AG04449 (cell line): Measurements from ENCODE around the gene FUT2.

Experiments
- CTCF ChIA-PET: fragments of 350-600 bp; formaldehyde crosslinking; extraction: SDS; loops from one replicate; lab custom pipeline; 2021; ENCODE audit warnings: antibody characterized with exemption; lab: Yijun Ruan, JAX
- POLR2A ChIA-PET: fragments of 400-600, 350-600 bp; formaldehyde crosslinking; extraction: SDS; loops from one replicate; lab custom pipeline; 2020; ENCODE audit warnings: antibody characterized with exemption, inconsistent platforms; lab: Yijun Ruan, JAX
- DNase-seq: peaks from one replicate; pipeline ENCODE4 v3.0.0-alpha.2; 2010; ENCODE audit warnings: low read depth, low spot score
- H3K4me3 ChIP-seq: 2 replicates; pipeline ENCODE4 v1.5.1; 2011; ENCODE audit warnings: low read depth, mild to moderate bottlenecking, control low read depth, low read length
- TF ChIP-seq, protein P1 (sequence below): IDR thresholded peaks from one replicate; pipeline ENCODE4 v1.5.1; 2011; ENCODE audit warnings: mild to moderate bottlenecking, moderate library complexity, low read length, control low read depth, inconsistent platforms; ENCODE audit not compliant: insufficient read depth; ENCODE audit errors: missing control alignments

Gene FUT2

DNA sequence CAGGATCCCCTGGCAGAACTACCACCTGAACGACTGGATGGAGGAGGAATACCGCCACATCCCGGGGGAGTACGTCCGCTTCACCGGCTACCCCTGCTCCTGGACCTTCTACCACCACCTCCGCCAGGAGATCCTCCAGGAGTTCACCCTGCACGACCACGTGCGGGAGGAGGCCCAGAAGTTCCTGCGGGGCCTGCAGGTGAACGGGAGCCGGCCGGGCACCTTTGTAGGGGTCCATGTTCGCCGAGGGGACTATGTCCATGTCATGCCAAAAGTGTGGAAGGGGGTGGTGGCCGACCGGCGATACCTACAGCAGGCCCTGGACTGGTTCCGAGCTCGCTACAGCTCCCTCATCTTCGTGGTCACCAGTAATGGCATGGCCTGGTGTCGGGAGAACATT lies 7.5 kb downstream of the FUT2 start:
- TF ChIP-seq, protein P1, sequence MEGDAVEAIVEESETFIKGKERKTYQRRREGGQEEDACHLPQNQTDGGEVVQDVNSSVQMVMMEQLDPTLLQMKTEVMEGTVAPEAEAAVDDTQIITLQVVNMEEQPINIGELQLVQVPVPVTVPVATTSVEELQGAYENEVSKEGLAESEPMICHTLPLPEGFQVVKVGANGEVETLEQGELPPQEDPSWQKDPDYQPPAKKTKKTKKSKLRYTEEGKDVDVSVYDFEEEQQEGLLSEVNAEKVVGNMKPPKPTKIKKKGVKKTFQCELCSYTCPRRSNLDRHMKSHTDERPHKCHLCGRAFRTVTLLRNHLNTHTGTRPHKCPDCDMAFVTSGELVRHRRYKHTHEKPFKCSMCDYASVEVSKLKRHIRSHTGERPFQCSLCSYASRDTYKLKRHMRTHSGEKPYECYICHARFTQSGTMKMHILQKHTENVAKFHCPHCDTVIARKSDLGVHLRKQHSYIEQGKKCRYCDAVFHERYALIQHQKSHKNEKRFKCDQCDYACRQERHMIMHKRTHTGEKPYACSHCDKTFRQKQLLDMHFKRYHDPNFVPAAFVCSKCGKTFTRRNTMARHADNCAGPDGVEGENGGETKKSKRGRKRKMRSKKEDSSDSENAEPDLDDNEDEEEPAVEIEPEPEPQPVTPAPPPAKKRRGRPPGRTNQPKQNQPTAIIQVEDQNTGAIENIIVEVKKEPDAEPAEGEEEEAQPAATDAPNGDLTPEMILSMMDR = no peak
- no peak overlapping the region for H3K4me3 ChIP-seq
- ChIA-PET POLR2A (no interaction called here), CTCF (interaction anchor here (6.3 kb wide), 1 partner anchor 27 kb away, joined by 55 read pairs; no protein-coding TSS in a partner anchor)
- no peak for DNase-seq

DNA sequence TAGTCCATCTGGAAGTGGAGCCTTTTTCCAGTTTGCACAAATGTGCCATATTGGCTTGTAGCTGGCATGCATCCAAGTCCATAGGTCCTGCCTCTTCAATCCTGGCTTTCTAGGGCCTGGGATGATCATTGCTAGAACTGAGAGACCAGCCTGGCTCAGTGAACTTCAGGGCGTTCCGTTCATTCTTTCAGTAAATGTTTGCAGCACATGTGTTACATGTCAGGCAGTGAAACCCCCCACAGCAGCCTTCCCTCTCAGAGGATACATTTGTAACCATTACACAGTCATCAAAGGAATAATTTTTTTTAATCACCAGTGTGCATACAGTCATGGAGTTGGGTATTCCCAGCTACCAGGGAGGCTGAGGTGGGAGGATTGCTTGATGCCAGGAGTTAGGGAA lies 9.7 kb downstream of the FUT2 start:
- CTCF ChIA-PET = interaction anchor here (0.9 to 1.5 kb wide), 2 partner anchors 30 to 131 kb away, joined by 3 to 5 read pairs; partner anchors contain the start of gene HSD17B14

DNA sequence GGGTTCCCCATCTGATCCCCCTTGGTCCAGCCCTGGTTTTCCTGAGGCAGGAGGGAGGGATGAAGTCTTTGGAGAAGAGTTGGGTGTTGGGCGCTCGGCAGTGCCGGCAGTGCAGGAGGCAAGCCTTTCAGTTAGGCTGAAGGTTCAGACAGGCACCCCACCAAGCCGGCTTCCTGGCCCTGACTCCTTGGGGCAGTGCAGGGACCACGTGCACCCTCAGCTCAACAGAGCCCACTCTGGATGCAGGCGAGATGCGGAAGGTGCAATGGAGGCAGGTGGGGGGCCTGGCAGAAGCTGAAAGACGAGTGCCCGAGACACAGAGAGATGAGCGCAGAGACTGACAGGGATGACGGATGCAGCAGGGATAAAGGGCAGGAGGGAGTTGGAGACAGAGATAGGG lies 12.7 kb downstream of the FUT2 start:
- ChIA-PET POLR2A (no interaction called here), CTCF (no interaction called here)

More for the DNA sequence above, 9.7 kb downstream of the FUT2 start:
- DNase-seq = no peak
- POLR2A ChIA-PET = no interaction called here
- no peak overlapping the region for H3K4me3 ChIP-seq
- TF ChIP-seq, protein P1 = no peak

DNA sequence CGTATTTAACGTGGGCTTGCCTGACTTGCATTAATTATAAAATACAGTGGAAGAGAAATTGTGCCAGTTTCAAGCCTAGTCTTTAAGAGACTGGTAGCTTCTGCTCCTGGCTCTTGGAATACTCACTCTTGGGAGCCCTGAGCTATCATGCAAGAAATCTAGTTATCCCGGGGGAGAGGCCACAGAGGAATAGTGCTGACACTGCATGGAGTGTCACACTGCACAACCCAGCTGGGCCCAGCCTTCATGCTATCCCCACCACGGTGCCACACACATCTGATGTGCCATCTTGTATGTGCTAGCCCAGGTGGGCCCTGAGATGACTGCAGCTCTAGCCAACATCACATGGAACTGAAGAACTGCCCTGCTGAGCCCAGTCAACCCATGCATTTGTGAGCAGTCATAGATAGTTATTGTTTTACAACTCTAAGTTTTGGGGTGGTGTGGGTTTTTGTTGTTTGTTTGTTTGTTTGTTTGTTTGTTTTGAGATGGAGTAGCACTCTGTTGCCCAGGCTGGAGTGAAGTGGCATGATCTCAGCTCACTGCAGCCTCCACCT lies 15.4 kb downstream of the FUT2 start:
- no peak overlapping the region for H3K4me3 ChIP-seq
- ChIA-PET CTCF (interaction anchor here (1.2 kb wide), 1 partner anchor 22 kb away, joined by 3 read pairs; no protein-coding TSS in a partner anchor), POLR2A (no interaction called here)
- no peak for DNase-seq
- TF ChIP-seq, protein P1 = no peak

More for the DNA sequence above, 12.7 kb downstream of the FUT2 start:
- TF ChIP-seq, protein P1 = no peak
- no peak for DNase-seq
- H3K4me3 ChIP-seq = no peak overlapping the region

DNA sequence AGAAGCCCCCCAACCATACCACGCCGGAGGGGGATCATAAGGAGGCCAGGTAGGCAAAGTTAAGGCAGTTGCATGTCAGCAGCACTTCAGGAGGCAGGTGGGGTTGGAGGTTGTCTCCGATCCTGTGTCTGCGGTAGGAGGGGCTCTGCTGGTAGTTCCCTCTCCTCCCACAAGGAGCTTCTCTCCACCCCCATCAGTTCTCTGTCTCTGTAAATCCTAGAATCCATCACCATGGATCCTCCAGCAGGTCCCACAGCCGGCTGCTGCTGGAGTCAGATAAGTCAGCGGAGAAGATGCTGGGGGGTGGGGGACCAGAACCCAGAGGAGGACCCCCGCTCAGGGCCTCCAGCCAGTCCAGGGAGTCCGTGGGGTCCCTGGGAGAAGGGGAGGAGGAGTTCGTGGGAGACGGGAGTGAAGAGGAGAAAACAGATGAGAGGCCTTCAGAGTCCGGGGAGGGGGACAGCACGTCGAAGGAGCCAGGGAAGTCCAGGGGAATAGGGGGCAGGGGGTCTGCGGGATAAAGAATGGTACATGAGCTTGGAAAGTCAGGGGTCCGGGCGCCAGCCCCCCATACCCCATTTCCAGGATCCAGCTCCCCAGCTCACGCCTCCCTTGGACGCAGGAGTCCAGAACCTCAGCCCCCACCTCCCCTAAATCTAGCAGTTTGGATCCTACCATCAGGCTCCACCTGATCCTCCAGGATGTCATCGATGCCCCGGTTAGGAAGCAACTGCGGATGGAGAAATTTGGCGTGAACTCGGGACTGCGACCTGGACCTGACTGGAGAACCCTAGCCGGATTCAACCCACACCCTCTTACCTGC lies 17.5 kb downstream of the FUT2 start:
- POLR2A ChIA-PET = interaction anchor here (1.8 kb wide), 1 partner anchor 13 kb away, joined by 7 read pairs; no protein-coding TSS in a partner anchor

More for the DNA sequence above, 17.5 kb downstream of the FUT2 start:
- TF ChIP-seq, protein P1 = peak; percentile 50
- DNase-seq = no peak
- CTCF ChIA-PET = interaction anchor here (0.7 to 3.5 kb wide), 7 partner anchors 11 to 68 kb away, joined by 3 to 23 read pairs (median 3); partner anchors contain the start of gene FUT2
- peak overlapping the region; percentile 82 for H3K4me3 ChIP-seq
